Lung (tissue), 12 donors: Measurements from ENCODE around the gene AKAP13. TPM values are rescaled to one million over a fixed set of nuclear protein-coding genes. Genes with fewer than 3 reads are reported as not detected.

Experiments
- ATAC-seq: fragments of 200-7000 bp; cut with Tn5 transposase; one replicate; pipeline ENCODE4 v1.9.1; 2020; ENCODE audit warnings: moderate number of reproducible peaks; ENCODE audit not compliant: insufficient read depth, low FRiP score
- DNase-seq, 3 donors: peaks; one replicate each; pipeline ENCODE4 v3.0.0-alpha.2; 2013 to 2017
- H3K27ac ChIP-seq, 2 donors: one replicate each; pipeline ENCODE4 v1.5.1; 2013; ENCODE audit warnings: mild to moderate bottlenecking in 2 of 2, moderate library complexity in 2 of 2, control low read depth in 1 of 2, inconsistent platforms in 1 of 2, low read depth in 1 of 2, low read length in 1 of 2
- H3K27me3 ChIP-seq, 3 donors: one replicate each; pipeline ENCODE4 v1.5.1; 2013; ENCODE audit warnings: low read length in 2 of 3; ENCODE audit not compliant: control insufficient read depth in 3 of 3, insufficient read depth in 3 of 3
- H3K36me3 ChIP-seq, 4 donors: one replicate each; pipeline ENCODE4 v1.5.1; 2013; ENCODE audit warnings: low read length in 4 of 4, mild to moderate bottlenecking in 1 of 4, moderate library complexity in 1 of 4; ENCODE audit not compliant: control insufficient read depth in 4 of 4, insufficient read depth in 4 of 4
- H3K4me1 ChIP-seq, 5 donors: one replicate each; pipeline ENCODE4 v1.5.1; 2013; ENCODE audit warnings: low read length in 5 of 5, mild to moderate bottlenecking in 2 of 5, moderate library complexity in 1 of 5; ENCODE audit not compliant: control insufficient read depth in 5 of 5, insufficient read depth in 5 of 5
- H3K4me3 ChIP-seq: one replicate; pipeline ENCODE4 v1.5.1; 2013; ENCODE audit warnings: mild to moderate bottlenecking, control low read depth, moderate library complexity
- H3K9ac ChIP-seq, 2 donors: one replicate each; pipeline ENCODE4 v1.5.1; 2013; ENCODE audit warnings: low read length in 2 of 2, control low read depth in 1 of 2; ENCODE audit not compliant: insufficient read depth in 1 of 2
- H3K9me3 ChIP-seq, 4 donors: one replicate each; pipeline ENCODE4 v1.5.1; 2013; ENCODE audit warnings: low read length in 3 of 4, mild to moderate bottlenecking in 1 of 4, moderate library complexity in 1 of 4; ENCODE audit not compliant: control insufficient read depth in 4 of 4, insufficient read depth in 3 of 4
- CTCF ChIP-seq: IDR thresholded peaks from 2 replicates; pipeline ENCODE4 v1.5.1; 2012; ENCODE audit warnings: mild to moderate bottlenecking; ENCODE audit errors: control extremely low read depth, extremely low read depth
- WGBS, 2 donors: extraction: QIAGEN DNeasy Blood & Tissue Kit; methylation state at CpG; one replicate each; pipeline ENCODE4 v1.1.7; 2013; 5-methylcytosine and 5-hydroxymethylcytosine counted together
- polyA plus RNA-seq, 2 donors: library from polyadenylated mRNA; stranded (reverse); fragments of 200-250 nt; gene quantifications; one replicate each; pipeline ENCODE4 v1.2.1, GENCODE V29; 2013
- total RNA-seq, 2 donors: library from RNA; depleted of rRNA in 1 of 2; stranded (reverse); fragments of >200 nt in 1 of 2; gene quantifications; one replicate each; pipeline ENCODE4 v1.2.1, GENCODE V29; 2014 to 2021
- donor health status: control.
- donor health status: control.
- donor health status: Bipolar disorder and iron deficiency.
- donor health status: healthy.
- donor health status: DM: yes; HTN: yes; CAD: no.

Gene AKAP13
- total and polyA plus RNA-seq, 4 donors, result 102 to 1,115 (median 259) TPM

- Histone ChIP-seq H3K4me3 (no peak overlapping the region), H3K27ac (peak overlapping the region in 1 of 2 donors; percentile 37)
- ATAC-seq, result no peak
Measured at GRCh38 chr15:85632014-85632413, 251.6 kb downstream of the AKAP13 start.

GRCh38 chr15:85633859-85634258 is 253.5 kb downstream of the AKAP13 start:
- no peaks in the 10 kb centered on the region for H3K27me3 ChIP-seq
- H3K4me1 ChIP-seq, result peaks cover 0 to 23% (median 11%) of the 10 kb centered on the region in 5 donors
- H3K9ac ChIP-seq, result no peak overlapping the region
- no peak overlapping the region for H3K27ac ChIP-seq
- H3K36me3 ChIP-seq, result peaks cover 0 to 9% (median 1%) of the 10 kb centered on the region in 4 donors
- no peaks in the 10 kb centered on the region for H3K9me3 ChIP-seq
- H3K4me3 ChIP-seq, result no peak overlapping the region
- no peak for ATAC-seq
- no peak for DNase-seq
- TF ChIP-seq CTCF, result no peak

More at GRCh38 chr15:85632014-85632413, 251.6 kb downstream of the AKAP13 start:
- Histone ChIP-seq H3K27me3 (no peaks in the 10 kb centered on the region), H3K9ac (no peak overlapping the region), H3K36me3 (peaks cover 0 to 9% (median 3%) of the 10 kb centered on the region in 4 donors), H3K4me1 (peaks cover 0 to 31% (median 20%) of the 10 kb centered on the region in 5 donors), H3K9me3 (no peaks in the 10 kb centered on the region)
- DNase-seq, result no peak
- TF ChIP-seq CTCF, result no peak
- 79 to 83% methylated on average over 4 of the region's 4 CpGs for WGBS, 2 donors

- Histone ChIP-seq H3K4me1 (peaks cover 0 to 20% (median 7%) of the 10 kb centered on the region in 5 donors), H3K27me3 (no peaks in the 10 kb centered on the region), H3K36me3 (peaks cover 3 to 20% (median 7%) of the 10 kb centered on the region in 4 donors), H3K4me3 (no peak overlapping the region), H3K9ac (no peak overlapping the region), H3K27ac (no peak overlapping the region), H3K9me3 (no peaks in the 10 kb centered on the region)
- DNase-seq (no peak), ATAC-seq (no peak)
- no peak for TF ChIP-seq CTCF
- WGBS, 2 donors, result 83% methylated on average over 4 of the region's 4 CpGs
Measured at GRCh38 chr15:85636351-85636750, 255.9 kb downstream of the AKAP13 start.
